ENCODE data around the gene TEAD1. TPM values are rescaled to one million over a fixed set of nuclear protein-coding genes. Genes with fewer than 3 reads are reported as not detected.
A peak's percentile ranks its signal among the peaks of the same experiment; 100 is the strongest.

The TEAD1 gene
- total and polyA plus RNA-seq, 9 of the 15 experiments (the other 6 are each of a cell fraction or from before 2014, with no cell fraction given), result 1.7 to 17.7 (median 10.8) TPM

GRCh38 chr11:12768726-12769673 is 94.8 kb downstream of the TEAD1 start (continued):
- TF ChIP-seq ZBTB11 (CRISPR knock-in tag; IDR thresholded peaks at IDR 0.05) (no peak), NCOA6 (IDR thresholded peaks at IDR 0.05) (no peak), LEF1 (IDR thresholded peaks at IDR 0.05) (0 out of 2 replicates have a peak, but pooled peaks have one; percentile 25), C11orf30 (IDR thresholded peaks at IDR 0.05; ENCODE audit: low read depth) (peak; percentile 97), ZBTB5 (IDR thresholded peaks at IDR 0.05) (no peak), MTA2 (IDR thresholded peaks at IDR 0.05; ENCODE audit: low read depth) (0 out of 2 replicates have a peak, but pooled peaks have one; percentile 9), GABPA (tag; conservative IDR thresholded peaks at IDR 0.05; ENCODE audit: low read depth) (no peak), HLTF (IDR thresholded peaks at IDR 0.05) (no peak), ASH1L (IDR thresholded peaks at IDR 0.05; ENCODE audit: borderline replicate concordance, low read depth, partially characterized antibody) (no peak), ZNF431 (CRISPR knock-in tag; IDR thresholded peaks at IDR 0.05) (no peak), PRMT5 (CRISPR knock-in tag; IDR thresholded peaks at IDR 0.05) (no peak), MBD1 (CRISPR knock-in tag; IDR thresholded peaks at IDR 0.05) (no peak), RERE (CRISPR knock-in tag; IDR thresholded peaks at IDR 0.05; ENCODE audit: borderline replicate concordance) (no peak), SREBF2 (CRISPR knock-in tag; IDR thresholded peaks at IDR 0.05) (no peak)
